Epithelial cell of prostate (primary cell): ENCODE results near the gene ZNF649.
"Not testable (repeated sequence)": the region's sequence is repeated elsewhere in the genome, so short reads cannot be mapped to it uniquely, and the experiment has no call there.

Experiments used
- DNase-seq: peaks from one replicate; pipeline ENCODE4 v3.0.0-alpha.2; 2011; ENCODE audit warnings: low read depth, low spot score
- H3K27ac ChIP-seq: fragments of 450-650 bp; 2 replicates; pipeline ENCODE4 v1.5.1; 2017; ENCODE audit warnings: mild to moderate bottlenecking

Gene ZNF649

GRCh38 chr19:51904331-51905165 is at the start of gene ZNF649:
Gene ZNF649, minus strand, starts transcription at chr19:51905017. Its CDS starts 4,910 bp downstream, at chr19:51900107.
- peak; percentile 43 for DNase-seq
- peak within 1 kb of the TSS; percentile 64 for H3K27ac ChIP-seq

GRCh38 chr19:51948975-51949374 is 44.2 kb upstream of the ZNF649 start:
- no peak for DNase-seq

GRCh38 chr19:51946602-51947001 is 41.8 kb upstream of the ZNF649 start:
- no peak overlapping the region for H3K27ac ChIP-seq
- no peak for DNase-seq

More at GRCh38 chr19:51948975-51949374, 44.2 kb upstream of the ZNF649 start:
- H3K27ac ChIP-seq = no peak overlapping the region

GRCh38 chr19:51944798-51945552 is 40.2 kb upstream of the ZNF649 start:
- no peak for DNase-seq
- H3K27ac ChIP-seq = no peak overlapping the region

- H3K27ac ChIP-seq = no peak overlapping the region
- DNase-seq = no peak
Measured at GRCh38 chr19:51938936-51939335, 34.1 kb upstream of the ZNF649 start.

- no peak overlapping the region for H3K27ac ChIP-seq
- no peak for DNase-seq
Measured at GRCh38 chr19:51931921-51932320, 27.1 kb upstream of the ZNF649 start.

- H3K27ac ChIP-seq = no peak overlapping the region
- DNase-seq = no peak
Measured at GRCh38 chr19:51927859-51928258, 23.0 kb upstream of the ZNF649 start.

- peak; percentile 70 for DNase-seq
- peak within 1 kb of the TSS; percentile 58 for H3K27ac ChIP-seq
Measured at GRCh38 chr19:51926784-51927741, 22.2 kb upstream of the ZNF649 start, which contains the start of gene ZNF613. Gene ZNF613, plus strand, starts transcription at chr19:51927472. Its CDS starts 8,749 bp downstream, at chr19:51936221.

- DNase-seq = no peak
- peak overlapping the region; percentile 58 for H3K27ac ChIP-seq
Measured at GRCh38 chr19:51926426-51926783, 21.6 kb upstream of the ZNF649 start.

- H3K27ac ChIP-seq = no peak overlapping the region
- no peak for DNase-seq
Measured at GRCh38 chr19:51921949-51922348, 17.1 kb upstream of the ZNF649 start.

- no peak overlapping the region for H3K27ac ChIP-seq
- DNase-seq = no peak
Measured at GRCh38 chr19:51919606-51920005, 14.8 kb upstream of the ZNF649 start.

GRCh38 chr19:51916167-51916566 is 11.3 kb upstream of the ZNF649 start:
- no peak overlapping the region for H3K27ac ChIP-seq
- no peak for DNase-seq

GRCh38 chr19:51915324-51915867 is 10.6 kb upstream of the ZNF649 start:
- no peak overlapping the region for H3K27ac ChIP-seq
- no peak for DNase-seq

GRCh38 chr19:51907981-51908380 is 3.2 kb upstream of the ZNF649 start:
- not testable (repeated sequence) for H3K27ac ChIP-seq, DNase-seq

- not testable (repeated sequence) for DNase-seq, H3K27ac ChIP-seq
Measured at GRCh38 chr19:51906108-51906507, 1.3 kb upstream of the ZNF649 start.

GRCh38 chr19:51905639-51906038 is 822 bp upstream of the ZNF649 start:
- not testable (repeated sequence) for H3K27ac ChIP-seq

GRCh38 chr19:51905206-51905605 is 389 bp upstream of the ZNF649 start:
- H3K27ac ChIP-seq = peak overlapping the region; percentile 64

More at GRCh38 chr19:51905639-51906038, 822 bp upstream of the ZNF649 start:
- not testable (repeated sequence) for DNase-seq

GRCh38 chr19:51903192-51903591 is 1.6 kb downstream of the ZNF649 start:
- no peak overlapping the region for H3K27ac ChIP-seq
- DNase-seq = no peak

More at GRCh38 chr19:51905206-51905605, 389 bp upstream of the ZNF649 start:
- DNase-seq = no peak

- no peak overlapping the region for H3K27ac ChIP-seq
- no peak for DNase-seq
Measured at GRCh38 chr19:51901860-51902259, 3.0 kb downstream of the ZNF649 start.
